ENCODE results near the gene S100A14.

- no peak for TF ChIP-seq POLR2AphosphoS5 (IDR thresholded peaks at IDR 0.05; ENCODE audit: insufficient read depth in 1 of 2, low read depth in 1 of 2)
- no peak for TF ChIP-seq CTCF (IDR thresholded peaks at IDR 0.05)
These were observed 7.0 kb upstream of the S100A14 start for GRCh38 chr1:153623101-153623500.

All from vagina (tissue), 2 donors.